Measurements from ENCODE around the gene SCIN.
"Not testable (repeated sequence)": the region's sequence is repeated elsewhere in the genome, so short reads cannot be mapped to it uniquely, and the experiment has no call there.

The SCIN gene

GRCh38 chr7:12670743-12671520 lies 100.4 kb downstream of the SCIN start:
- Mint-ChIP-seq H3K27ac (no peak overlapping the region), H3K4me3 (no peak overlapping the region), H3K9me3 (no peaks in the 10 kb centered on the region), H3K36me3 (ENCODE audit: low read depth) (no peaks in the 10 kb centered on the region), H3K27me3 (no peaks in the 10 kb centered on the region), H3K4me1 (ENCODE audit: low read depth) (peaks cover 19% of the 10 kb centered on the region)

- H3K9me3 Mint-ChIP-seq; H3K4me3 Mint-ChIP-seq; H3K36me3 Mint-ChIP-seq (ENCODE audit: low read depth); H3K27ac Mint-ChIP-seq; H3K27me3 Mint-ChIP-seq: not testable (repeated sequence)
- H3K4me1 Mint-ChIP-seq (ENCODE audit: low read depth), result peaks cover 19% of the 10 kb centered on the region
These were observed 102.9 kb downstream of the SCIN start for GRCh38 chr7:12673436-12673835.

- Mint-ChIP-seq H3K27ac (no peak overlapping the region), H3K4me1 (ENCODE audit: low read depth) (peaks cover 19% of the 10 kb centered on the region), H3K9me3 (no peaks in the 10 kb centered on the region), H3K27me3 (no peaks in the 10 kb centered on the region), H3K4me3 (no peak overlapping the region), H3K36me3 (ENCODE audit: low read depth) (no peaks in the 10 kb centered on the region)
These were observed 103.5 kb downstream of the SCIN start for GRCh38 chr7:12674053-12674452.

DNA sequence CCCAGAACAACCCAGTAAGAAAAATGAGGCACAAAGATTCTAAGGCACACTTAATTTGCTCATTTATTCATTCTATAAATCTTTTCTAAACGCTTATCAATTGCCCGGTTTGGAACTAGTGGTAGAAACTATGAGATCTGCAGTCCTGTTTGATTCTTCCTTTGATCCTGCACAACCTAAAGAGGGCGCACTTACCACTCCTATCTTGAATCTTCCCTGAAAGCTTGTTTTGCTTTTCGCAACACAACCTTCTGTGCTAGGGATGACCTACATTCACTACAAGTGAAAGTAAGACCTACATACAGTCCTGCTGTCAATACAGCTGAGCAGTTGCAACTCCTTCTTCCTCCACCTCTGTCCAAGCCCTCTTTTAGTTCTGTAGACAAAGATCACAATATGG lies 104.3 kb downstream of the SCIN start:
- H3K36me3 Mint-ChIP-seq (ENCODE audit: low read depth), result no peaks in the 10 kb centered on the region
- peaks cover 19% of the 10 kb centered on the region for H3K4me1 Mint-ChIP-seq (ENCODE audit: low read depth)
- no peaks in the 10 kb centered on the region for H3K27me3 Mint-ChIP-seq
- no peaks in the 10 kb centered on the region for H3K9me3 Mint-ChIP-seq
- no peak overlapping the region for H3K27ac Mint-ChIP-seq
- no peak overlapping the region for H3K4me3 Mint-ChIP-seq

- Mint-ChIP-seq H3K27me3 (no peaks in the 10 kb centered on the region), H3K9me3 (no peaks in the 10 kb centered on the region), H3K36me3 (ENCODE audit: low read depth) (peaks cover 4% of the 10 kb centered on the region), H3K27ac (no peak overlapping the region), H3K4me3 (no peak overlapping the region), H3K4me1 (ENCODE audit: low read depth) (peaks cover 27% of the 10 kb centered on the region)
These were observed 113.4 kb downstream of the SCIN start for GRCh38 chr7:12683678-12684585.

GRCh38 chr7:12684733-12685132 lies 114.2 kb downstream of the SCIN start:
- H3K36me3 Mint-ChIP-seq (ENCODE audit: low read depth), result peaks cover 5% of the 10 kb centered on the region
- H3K27me3 Mint-ChIP-seq, result no peaks in the 10 kb centered on the region
- H3K4me1 Mint-ChIP-seq (ENCODE audit: low read depth), result peaks cover 34% of the 10 kb centered on the region
- no peaks in the 10 kb centered on the region for H3K9me3 Mint-ChIP-seq
- H3K27ac Mint-ChIP-seq, result no peak overlapping the region
- H3K4me3 Mint-ChIP-seq, result no peak overlapping the region

DNA sequence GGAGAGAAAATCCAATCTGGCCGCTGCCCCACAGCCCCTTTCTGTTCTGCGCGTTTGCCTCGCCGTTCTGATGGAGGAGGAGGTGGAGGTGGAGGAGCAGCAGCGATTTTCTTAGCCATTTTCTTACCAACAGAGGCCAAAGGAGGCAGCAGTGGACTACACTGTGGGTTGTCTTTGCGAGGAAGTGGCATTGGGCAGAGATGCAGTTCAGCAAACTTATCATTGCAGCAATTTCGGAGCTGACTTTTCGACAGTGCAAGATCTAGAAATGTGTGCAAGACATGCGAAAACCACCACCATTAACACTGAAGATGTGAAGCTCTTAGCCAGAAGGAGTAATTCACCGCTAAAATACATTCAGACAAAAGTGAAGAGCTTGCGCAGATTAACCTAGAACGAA lies 115.0 kb downstream of the SCIN start:
- no peaks in the 10 kb centered on the region for H3K9me3 Mint-ChIP-seq
- peaks cover 7% of the 10 kb centered on the region for H3K36me3 Mint-ChIP-seq (ENCODE audit: low read depth)
- H3K27ac Mint-ChIP-seq, result peak overlapping the region; percentile 85
- peaks cover 36% of the 10 kb centered on the region for H3K4me1 Mint-ChIP-seq (ENCODE audit: low read depth)
- H3K4me3 Mint-ChIP-seq, result peak overlapping the region; percentile 62
- no peaks in the 10 kb centered on the region for H3K27me3 Mint-ChIP-seq

- H3K27me3 Mint-ChIP-seq, result no peaks in the 10 kb centered on the region
- H3K27ac Mint-ChIP-seq, result peak overlapping the region; percentile 86
- peaks cover 7% of the 10 kb centered on the region for H3K36me3 Mint-ChIP-seq (ENCODE audit: low read depth)
- no peaks in the 10 kb centered on the region for H3K9me3 Mint-ChIP-seq
- peaks cover 36% of the 10 kb centered on the region for H3K4me1 Mint-ChIP-seq (ENCODE audit: low read depth)
- H3K4me3 Mint-ChIP-seq, result peak overlapping the region; percentile 93
These were observed 115.8 kb downstream of the SCIN start for GRCh38 chr7:12686234-12686890.

- H3K27ac Mint-ChIP-seq, result peak within 1 kb of the TSS; percentile 86
- peaks cover 7% of the 10 kb centered on the region for H3K36me3 Mint-ChIP-seq (ENCODE audit: low read depth)
- H3K4me1 Mint-ChIP-seq (ENCODE audit: low read depth), result peaks cover 36% of the 10 kb centered on the region
- H3K4me3 Mint-ChIP-seq, result peak within 1 kb of the TSS; percentile 93
- no peaks in the 10 kb centered on the region for H3K9me3 Mint-ChIP-seq
- H3K27me3 Mint-ChIP-seq, result no peaks in the 10 kb centered on the region
These were observed 116.6 kb downstream of the SCIN start, which contains the start of gene ARL4A for GRCh38 chr7:12686891-12687717. TSS of gene ARL4A (plus strand) at chr7:12687633. CDS start at chr7:12688255, 622 bp downstream.

DNA sequence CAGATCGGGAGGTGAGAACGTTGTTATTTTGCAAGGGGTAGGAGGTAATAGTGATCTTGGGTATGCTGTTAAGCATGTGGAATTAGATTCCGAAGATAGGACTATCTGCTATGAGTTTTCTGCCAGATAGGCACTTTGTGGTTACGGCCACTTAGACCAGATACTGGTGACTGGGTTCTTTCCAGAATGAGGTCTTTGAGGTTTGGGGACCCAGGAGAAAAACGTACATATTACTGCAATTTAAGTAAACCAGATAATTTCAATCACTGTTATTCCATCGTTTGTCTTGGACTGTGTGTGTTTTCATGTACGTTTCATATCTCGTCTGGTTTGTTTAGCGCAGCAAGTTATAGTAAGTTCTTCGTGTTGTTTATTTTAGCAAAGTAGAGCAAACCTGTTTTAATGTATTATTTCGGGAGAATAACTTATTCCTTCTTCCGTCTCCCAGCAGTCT lies 117.2 kb downstream of the SCIN start:
- H3K9me3 Mint-ChIP-seq, result no peaks in the 10 kb centered on the region
- H3K4me3 Mint-ChIP-seq, result peak overlapping the region; percentile 93
- no peaks in the 10 kb centered on the region for H3K27me3 Mint-ChIP-seq
- H3K27ac Mint-ChIP-seq, result peak overlapping the region; percentile 86
- peaks cover 39% of the 10 kb centered on the region for H3K4me1 Mint-ChIP-seq (ENCODE audit: low read depth)
- H3K36me3 Mint-ChIP-seq (ENCODE audit: low read depth), result peaks cover 7% of the 10 kb centered on the region

DNA sequence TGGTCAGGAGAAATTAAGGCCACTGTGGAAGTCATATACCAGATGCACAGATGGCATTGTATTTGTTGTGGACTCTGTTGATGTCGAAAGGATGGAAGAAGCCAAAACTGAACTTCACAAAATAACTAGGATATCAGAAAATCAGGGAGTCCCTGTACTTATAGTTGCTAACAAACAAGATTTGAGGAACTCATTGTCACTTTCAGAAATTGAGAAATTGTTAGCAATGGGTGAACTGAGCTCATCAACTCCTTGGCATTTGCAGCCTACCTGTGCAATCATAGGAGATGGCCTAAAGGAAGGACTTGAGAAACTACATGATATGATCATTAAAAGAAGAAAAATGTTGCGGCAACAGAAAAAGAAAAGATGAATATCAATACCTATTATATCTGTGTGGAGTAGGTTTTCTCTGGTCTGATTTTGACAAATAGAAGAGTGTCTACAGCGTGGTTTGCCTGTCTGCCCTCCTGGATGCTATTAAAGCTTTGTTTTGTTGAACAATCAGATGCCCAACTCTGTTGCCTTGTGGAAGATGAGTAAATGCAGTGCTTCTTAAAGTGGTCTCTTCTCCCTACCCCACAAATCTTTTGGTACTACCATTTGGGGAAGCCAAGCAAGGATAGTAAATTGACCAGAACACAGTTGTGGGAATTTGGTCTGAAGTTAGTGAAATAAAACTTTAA lies 118.1 kb downstream of the SCIN start:
- H3K36me3 Mint-ChIP-seq (ENCODE audit: low read depth); H3K27me3 Mint-ChIP-seq; H3K9me3 Mint-ChIP-seq; H3K27ac Mint-ChIP-seq: not testable (repeated sequence)
- H3K4me3 Mint-ChIP-seq, result peak overlapping the region; percentile 93
- H3K4me1 Mint-ChIP-seq (ENCODE audit: low read depth), result peaks cover 44% of the 10 kb centered on the region

DNA sequence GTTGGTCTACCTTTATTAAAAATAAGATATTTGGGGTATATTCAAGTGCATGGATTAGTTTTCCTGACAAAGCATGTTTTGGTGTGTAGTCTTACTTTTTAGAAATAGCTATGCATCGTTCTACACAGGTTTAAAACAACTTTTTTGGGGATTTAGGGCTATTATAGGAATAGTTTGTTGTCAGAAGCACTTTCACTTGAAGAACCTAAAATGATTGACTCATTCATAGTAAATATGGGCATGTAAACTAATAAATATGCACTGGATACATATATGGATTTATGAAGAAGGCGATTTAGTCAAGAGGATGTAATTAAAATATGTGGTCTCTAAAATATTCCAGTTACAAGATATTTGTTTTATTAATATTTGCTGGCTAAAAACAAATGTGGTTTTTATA lies 118.9 kb downstream of the SCIN start:
- Mint-ChIP-seq H3K27me3 (no peaks in the 10 kb centered on the region), H3K36me3 (ENCODE audit: low read depth) (peaks cover 7% of the 10 kb centered on the region), H3K4me3 (no peak overlapping the region), H3K9me3 (no peaks in the 10 kb centered on the region), H3K4me1 (ENCODE audit: low read depth) (peaks cover 44% of the 10 kb centered on the region), H3K27ac (no peak overlapping the region)

GRCh38 chr7:12690041-12690878 lies 119.7 kb downstream of the SCIN start:
- peaks cover 7% of the 10 kb centered on the region for H3K36me3 Mint-ChIP-seq (ENCODE audit: low read depth)
- H3K27ac Mint-ChIP-seq, result no peak overlapping the region
- H3K4me3 Mint-ChIP-seq, result no peak overlapping the region
- H3K27me3 Mint-ChIP-seq, result no peaks in the 10 kb centered on the region
- H3K9me3 Mint-ChIP-seq, result no peaks in the 10 kb centered on the region
- peaks cover 49% of the 10 kb centered on the region for H3K4me1 Mint-ChIP-seq (ENCODE audit: low read depth)

Data from stimulated activated naive CD8-positive, alpha-beta T cell treated with anti-CD3 and anti-CD28 coated beads, Interleukin-15, Interleukin-2, amounts not matched to agents 100 ng/mL and 50 ng/mL, for 24 hours (primary cell).